Ishikawa (cell line): ENCODE measurements around the gene APEX2.

Experiments used
- CEBPB ChIP-seq: IDR thresholded peaks from 2 replicates; pipeline ENCODE4 v1.6.1; 2012
- CREB1 ChIP-seq: IDR thresholded peaks from 2 replicates; pipeline ENCODE4 v1.6.1; 2012; ENCODE audit warnings: low read depth
- EGR1 ChIP-seq: IDR thresholded peaks from 2 replicates; pipeline ENCODE4 v1.6.1; 2012
- EP300 ChIP-seq: IDR thresholded peaks from 2 replicates; pipeline ENCODE4 v1.6.1; 2012; ENCODE audit warnings: borderline replicate concordance
- FOXM1 ChIP-seq: IDR thresholded peaks from 2 replicates; pipeline ENCODE4 v1.6.1; 2012; ENCODE audit warnings: low read depth, borderline replicate concordance
- MAX ChIP-seq: IDR thresholded peaks from 2 replicates; pipeline ENCODE4 v1.6.1; 2012
- NFIC ChIP-seq: IDR thresholded peaks from 2 replicates; pipeline ENCODE4 v1.6.1; 2012
- RAD21 ChIP-seq: IDR thresholded peaks from 2 replicates; pipeline ENCODE4 v1.6.1; 2012; ENCODE audit warnings: low read depth
- REST ChIP-seq: IDR thresholded peaks from 2 replicates; pipeline ENCODE4 v1.6.1; 2012; ENCODE audit warnings: low read depth, mild to moderate bottlenecking
- TAF1 ChIP-seq: IDR thresholded peaks from 2 replicates; pipeline ENCODE4 v1.6.1; 2012; ENCODE audit warnings: low read depth, mild to moderate bottlenecking
- TEAD4 ChIP-seq: IDR thresholded peaks from 2 replicates; pipeline ENCODE4 v1.6.1; 2012
- USF1 ChIP-seq: IDR thresholded peaks from 2 replicates; pipeline ENCODE4 v1.6.1; 2012
- YY1 ChIP-seq: IDR thresholded peaks from 2 replicates; pipeline ENCODE4 v1.6.1; 2012; ENCODE audit warnings: low read depth
- ZBTB7A ChIP-seq: IDR thresholded peaks from 2 replicates; pipeline ENCODE4 v1.6.1; 2012; ENCODE audit warnings: low read depth

GRCh38 chrX:55006827-55007621, 6.9 kb downstream of the APEX2 start:
- TF ChIP-seq YY1: no peak
- no peak for TF ChIP-seq TAF1
- no peak for TF ChIP-seq REST
- no peak for TF ChIP-seq EP300
- no peak for TF ChIP-seq CEBPB
- TF ChIP-seq FOXM1: no peak
- TF ChIP-seq USF1: no peak
- TF ChIP-seq MAX: no peak
- no peak for TF ChIP-seq RAD21
- no peak for TF ChIP-seq TEAD4
- TF ChIP-seq NFIC: no peak
- no peak for TF ChIP-seq ZBTB7A
- no peak for TF ChIP-seq CREB1
- no peak for TF ChIP-seq EGR1
